CD4-positive, alpha-beta T cell treated with Interleukin-15 for 1 hour (primary cell): ENCODE data around the gene SUGP1.
"Not testable (repeated sequence)": the region's sequence is repeated elsewhere in the genome, so short reads cannot be mapped to it uniquely, and the experiment has no call there.

ENCODE experiments used
- DNase-seq: peaks from one replicate; pipeline ENCODE4 v3.0.0-alpha.2; 2020

SUGP1 gene, protein sequence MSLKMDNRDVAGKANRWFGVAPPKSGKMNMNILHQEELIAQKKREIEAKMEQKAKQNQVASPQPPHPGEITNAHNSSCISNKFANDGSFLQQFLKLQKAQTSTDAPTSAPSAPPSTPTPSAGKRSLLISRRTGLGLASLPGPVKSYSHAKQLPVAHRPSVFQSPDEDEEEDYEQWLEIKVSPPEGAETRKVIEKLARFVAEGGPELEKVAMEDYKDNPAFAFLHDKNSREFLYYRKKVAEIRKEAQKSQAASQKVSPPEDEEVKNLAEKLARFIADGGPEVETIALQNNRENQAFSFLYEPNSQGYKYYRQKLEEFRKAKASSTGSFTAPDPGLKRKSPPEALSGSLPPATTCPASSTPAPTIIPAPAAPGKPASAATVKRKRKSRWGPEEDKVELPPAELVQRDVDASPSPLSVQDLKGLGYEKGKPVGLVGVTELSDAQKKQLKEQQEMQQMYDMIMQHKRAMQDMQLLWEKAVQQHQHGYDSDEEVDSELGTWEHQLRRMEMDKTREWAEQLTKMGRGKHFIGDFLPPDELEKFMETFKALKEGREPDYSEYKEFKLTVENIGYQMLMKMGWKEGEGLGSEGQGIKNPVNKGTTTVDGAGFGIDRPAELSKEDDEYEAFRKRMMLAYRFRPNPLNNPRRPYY

GRCh38 chr19:19320361-19321140 is at the start of gene SUGP1, which contains the start of gene MAU2:
Gene SUGP1 (minus strand): TSS chr19:19320509. CDS start chr19:19320496, 13 bp downstream.
Gene MAU2 (plus strand): TSS chr19:19320829. CDS start chr19:19320860, 31 bp downstream.
- DNase-seq: peak; percentile 91

DNA sequence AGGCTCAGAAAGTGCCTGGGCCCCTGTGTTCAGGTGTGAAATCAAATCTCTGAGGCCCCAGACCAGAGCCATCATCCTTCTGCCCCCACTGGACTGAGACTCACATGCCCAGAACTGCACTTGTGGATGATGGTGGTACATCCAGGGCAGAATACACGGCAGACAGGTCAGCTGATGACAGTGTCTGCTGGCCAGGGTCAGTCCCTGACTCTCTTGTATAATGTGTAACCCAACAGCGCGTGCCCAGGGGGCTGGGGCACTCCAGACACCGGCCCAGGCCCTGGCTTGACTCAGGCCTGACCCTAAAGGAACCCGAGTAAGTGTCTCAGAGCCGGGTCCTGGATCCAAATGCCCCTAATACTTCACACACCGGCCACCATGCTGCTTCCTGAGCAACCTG is 47.8 kb upstream of the SUGP1 start:
- no peak for DNase-seq

DNA sequence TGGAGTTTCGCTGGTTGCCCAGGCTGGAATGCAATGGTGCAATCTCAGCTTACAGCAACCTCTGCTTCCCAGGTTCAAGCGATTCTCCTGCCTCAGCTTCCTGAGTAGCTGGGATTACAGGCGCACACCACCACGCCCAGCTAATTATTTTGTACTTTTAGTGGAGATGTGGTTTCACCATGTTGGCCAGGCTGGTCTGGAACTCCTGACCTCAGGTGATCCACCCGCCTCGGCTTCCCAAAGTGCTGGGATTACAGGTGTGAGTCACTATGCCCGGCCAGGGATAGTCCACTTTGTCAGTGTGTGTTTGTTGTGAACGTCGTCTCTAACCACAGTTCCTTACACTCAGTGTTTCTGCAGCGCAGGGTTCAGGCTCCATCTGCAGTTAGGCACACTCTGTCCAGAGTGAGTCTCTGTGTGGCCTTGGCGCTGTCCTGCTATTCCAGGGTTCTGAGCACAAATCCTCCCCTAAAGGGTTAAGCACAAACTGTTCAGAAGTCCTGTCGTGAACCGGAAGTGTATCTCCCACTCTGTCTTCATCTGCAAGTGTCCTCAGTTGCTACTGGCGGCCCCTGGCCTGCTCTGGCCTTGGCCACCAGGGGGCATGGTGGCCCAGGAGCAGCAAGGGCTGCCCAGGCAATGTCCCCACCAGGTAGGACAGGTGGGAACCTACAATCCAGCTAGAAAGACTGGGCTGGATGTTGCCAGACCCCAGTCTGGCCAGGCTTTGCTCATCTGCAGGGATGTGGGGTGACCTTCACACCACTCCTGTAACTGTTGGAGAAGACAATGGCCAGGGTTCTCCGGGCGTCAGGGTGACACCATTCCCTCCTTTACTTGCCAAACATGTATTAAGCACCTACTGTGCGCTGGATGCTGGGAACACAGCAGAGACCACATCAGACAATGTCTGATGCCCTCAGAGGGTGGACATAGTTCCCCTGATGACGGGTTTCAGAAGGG is 46.4 kb upstream of the SUGP1 start:
- peak; percentile 80 for DNase-seq

- DNase-seq: no peak
Measured at GRCh38 chr19:19362075-19362474, 41.8 kb upstream of the SUGP1 start.

- peak; percentile 73 for DNase-seq
Measured at GRCh38 chr19:19361075-19361594, 40.8 kb upstream of the SUGP1 start.

DNA sequence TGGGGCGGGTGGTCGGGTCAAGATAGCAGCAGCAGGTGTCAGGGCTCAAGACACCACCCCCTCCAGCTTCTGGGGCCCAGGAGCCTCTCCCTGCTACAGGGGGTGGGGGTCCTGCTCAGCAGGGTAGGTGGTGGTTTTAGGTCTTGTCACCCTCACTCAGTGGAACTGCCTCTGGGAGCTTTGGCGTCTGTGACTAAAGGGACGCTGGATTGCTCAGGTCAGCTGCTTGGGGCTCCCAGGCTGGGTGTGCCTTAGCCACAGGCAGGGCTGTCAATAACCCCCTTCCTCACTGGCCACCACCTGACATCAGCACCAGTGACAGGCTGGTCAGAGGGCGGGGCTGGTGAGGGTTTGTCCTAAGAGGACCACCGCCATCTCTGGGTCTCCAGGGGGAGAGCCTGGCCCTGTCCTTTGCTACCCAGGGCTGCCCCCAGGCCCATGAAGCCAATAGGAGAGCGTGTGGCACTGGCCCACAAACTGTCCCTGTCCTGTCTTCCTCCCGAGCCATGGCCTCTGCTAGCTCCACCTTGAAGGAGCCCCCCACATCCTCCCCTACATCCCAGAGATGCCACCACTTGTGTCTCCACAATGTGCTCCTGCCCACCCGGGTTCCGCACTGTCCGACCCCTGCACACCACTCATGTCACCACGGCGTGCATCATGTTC is 36.7 kb upstream of the SUGP1 start:
- DNase-seq: no peak

- no peak for DNase-seq
Measured at GRCh38 chr19:19356500-19356899, 36.2 kb upstream of the SUGP1 start.

DNA sequence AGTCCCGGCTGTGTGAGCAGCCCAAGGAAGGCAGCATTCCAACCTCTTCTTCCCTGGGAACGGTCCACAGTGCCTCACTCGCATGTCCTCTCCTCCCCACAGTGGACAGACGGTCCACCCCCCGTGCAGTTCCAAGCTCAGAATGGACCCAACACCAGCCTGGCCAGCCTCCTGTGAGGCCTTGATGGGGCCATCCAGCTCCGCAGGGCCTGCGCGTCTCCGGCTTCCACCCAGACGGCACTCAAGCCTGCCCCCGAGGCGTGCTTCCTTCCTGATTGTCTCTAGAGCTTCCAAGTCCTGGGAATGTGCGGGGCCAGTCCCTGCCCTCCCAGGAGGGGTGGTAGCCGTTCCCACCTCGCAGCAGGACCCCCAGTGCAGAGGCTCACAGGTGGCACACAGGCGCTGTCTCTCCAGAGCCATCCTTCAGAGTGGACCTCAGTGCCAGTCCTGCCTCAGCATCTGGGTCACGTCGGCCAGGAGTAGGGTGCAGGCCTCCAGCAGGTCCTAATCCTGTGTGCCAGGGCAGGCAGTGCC is 35.4 kb upstream of the SUGP1 start:
- DNase-seq: no peak

DNA sequence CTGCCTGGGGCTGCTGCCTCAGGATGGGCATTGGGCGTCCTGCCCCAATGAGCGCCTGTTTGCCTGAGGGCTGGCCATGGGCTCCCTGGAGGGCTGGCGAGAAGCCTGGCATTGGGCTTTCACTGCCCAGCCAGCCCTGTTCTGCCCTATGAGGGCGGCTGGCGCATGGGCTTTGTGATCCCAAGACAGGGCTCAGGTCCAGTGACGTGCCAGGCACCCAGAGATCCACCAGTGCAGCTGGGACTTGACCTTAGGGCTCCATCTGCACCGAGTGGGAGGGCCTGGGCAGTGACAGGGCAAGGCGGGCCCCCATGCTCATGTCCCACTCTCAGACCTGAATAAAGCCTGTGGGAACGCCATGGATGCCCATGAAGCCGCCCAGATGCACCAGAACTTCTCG is 34.6 kb upstream of the SUGP1 start:
- DNase-seq: no peak

DNA sequence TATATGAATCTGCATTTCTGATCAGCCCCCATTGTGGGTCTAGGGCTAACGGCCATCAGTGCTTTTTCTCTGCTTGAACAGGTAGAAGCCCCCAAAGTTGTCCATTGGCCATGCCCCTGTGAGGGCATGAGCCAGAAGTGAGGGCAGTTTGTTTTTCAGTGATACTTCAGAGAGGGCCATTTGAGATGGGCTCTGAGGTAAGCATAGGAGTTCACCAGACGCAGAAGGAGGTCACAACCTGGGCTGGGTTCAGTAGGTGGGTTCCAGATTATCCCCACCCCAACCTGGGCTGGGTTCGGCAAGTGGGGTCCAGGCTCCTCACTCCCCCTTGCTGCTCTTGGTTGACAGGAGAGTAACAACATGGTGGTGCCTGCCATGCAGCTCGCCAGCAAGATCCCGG is 33.7 kb upstream of the SUGP1 start:
- no peak for DNase-seq

GRCh38 chr19:19352823-19353222 is 32.5 kb upstream of the SUGP1 start:
- DNase-seq: no peak

DNA sequence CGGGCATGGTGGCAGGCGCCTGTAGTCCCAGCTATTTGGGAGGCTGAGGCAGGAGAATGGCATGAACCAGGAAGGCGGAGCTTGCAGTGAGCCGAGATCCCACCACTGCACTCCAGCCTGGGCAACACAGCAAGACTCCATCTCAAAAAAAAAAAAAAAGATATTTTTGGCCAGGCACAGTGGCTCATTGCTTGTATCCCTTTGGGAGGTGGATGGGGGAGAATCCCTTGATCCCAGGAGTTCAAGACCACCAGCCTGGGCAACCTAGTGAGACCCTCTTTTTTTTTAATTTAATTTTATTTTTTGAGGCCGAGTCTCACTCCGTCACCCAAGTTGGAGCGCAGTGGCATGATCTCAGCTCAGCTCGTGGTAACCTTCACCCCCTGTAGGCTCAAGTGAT is 30.4 kb upstream of the SUGP1 start:
- DNase-seq: not testable (repeated sequence)

- DNase-seq: no peak
Measured at GRCh38 chr19:19349365-19349764, 29.1 kb upstream of the SUGP1 start.

DNA sequence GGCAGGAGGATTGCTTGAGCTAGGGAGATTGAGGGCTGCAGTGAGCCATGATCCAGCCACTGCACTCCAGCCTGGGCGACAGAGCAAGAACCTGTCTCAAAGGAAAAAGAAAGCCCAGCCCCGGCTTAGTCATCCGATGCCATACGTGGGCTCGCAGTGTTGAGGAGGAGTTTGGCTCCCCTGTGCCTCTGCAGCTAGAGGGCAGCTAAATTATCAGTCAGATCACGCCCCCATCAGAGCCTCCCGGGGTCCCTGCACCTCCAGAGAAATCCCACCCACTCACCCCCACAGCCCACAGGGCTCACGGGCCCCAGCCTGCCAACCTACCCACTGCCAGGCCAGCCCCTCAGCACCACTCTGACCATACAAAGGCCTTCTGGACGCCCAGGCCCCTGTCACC is 28.0 kb upstream of the SUGP1 start:
- DNase-seq: no peak

- no peak for DNase-seq
Measured at GRCh38 chr19:19347401-19348110, 27.2 kb upstream of the SUGP1 start.

GRCh38 chr19:19345970-19346369 is 25.7 kb upstream of the SUGP1 start:
- no peak for DNase-seq

GRCh38 chr19:19345232-19345631 is 24.9 kb upstream of the SUGP1 start:
- DNase-seq: no peak

DNA sequence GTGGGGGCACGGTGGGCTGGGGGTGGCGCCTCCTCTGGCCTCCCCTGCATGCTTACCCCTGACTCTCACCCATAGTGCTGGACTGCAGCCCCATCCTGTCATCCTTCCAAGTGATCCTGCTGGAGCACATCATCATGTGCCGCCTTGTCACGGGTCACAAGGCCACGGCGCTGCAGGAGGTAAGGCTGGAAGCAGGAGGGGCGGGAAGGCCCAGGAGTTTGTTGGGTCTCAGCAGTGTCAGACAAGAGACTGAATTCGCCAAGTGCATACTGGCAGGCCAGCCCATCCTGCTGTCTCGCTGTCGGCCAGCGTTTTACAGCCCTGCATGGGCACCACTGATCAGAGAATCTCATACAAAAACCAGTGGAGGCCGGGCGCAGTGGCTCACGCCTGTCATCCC is 23.5 kb upstream of the SUGP1 start:
- DNase-seq: no peak

GRCh38 chr19:19343016-19343362 is 22.7 kb upstream of the SUGP1 start:
- no peak for DNase-seq
